SIG-M5 treated with dmso at 0.1 percent for 504 hours (cell line): ENCODE results near the gene ARHGEF17.
A peak's percentile ranks its signal among the peaks of the same experiment; 100 is the strongest.

Experiments
- DNase-seq: peaks from one replicate; lab custom pipeline; 2025; ENCODE audit not compliant: unreplicated experiment; lab: John Stamatoyannopoulos, UW

The ARHGEF17 gene

GRCh38 chr11:73292525-73292894, 15.6 kb upstream of the ARHGEF17 start:
- DNase-seq: no peak

- no peak for DNase-seq
These were observed 14.6 kb upstream of the ARHGEF17 start for GRCh38 chr11:73293356-73293936.

- no peak for DNase-seq
These were observed 13.5 kb upstream of the ARHGEF17 start for GRCh38 chr11:73294604-73295003.

- DNase-seq: peak; percentile 60
These were observed 12.7 kb upstream of the ARHGEF17 start for GRCh38 chr11:73295241-73295995.

GRCh38 chr11:73295996-73296318, 12.1 kb upstream of the ARHGEF17 start:
- DNase-seq: no peak

- no peak for DNase-seq
These were observed 11.4 kb upstream of the ARHGEF17 start for GRCh38 chr11:73296501-73297230.

GRCh38 chr11:73297231-73297590, 10.9 kb upstream of the ARHGEF17 start:
- no peak for DNase-seq

- DNase-seq: no peak
These were observed 10.4 kb upstream of the ARHGEF17 start for GRCh38 chr11:73297702-73298101.

- no peak for DNase-seq
These were observed 9.8 kb upstream of the ARHGEF17 start for GRCh38 chr11:73298233-73298632.

- no peak for DNase-seq
These were observed 8.3 kb upstream of the ARHGEF17 start for GRCh38 chr11:73299751-73300150.

GRCh38 chr11:73306069-73306841, 1.8 kb upstream of the ARHGEF17 start:
- DNase-seq: no peak

- no peak for DNase-seq
These were observed 1.1 kb upstream of the ARHGEF17 start for GRCh38 chr11:73306977-73307322.

GRCh38 chr11:73307323-73308002, 613 bp upstream of the ARHGEF17 start:
- peak; percentile 96 for DNase-seq

GRCh38 chr11:73308961-73309919, 1.2 kb downstream of the ARHGEF17 start:
- DNase-seq: peak; percentile 37

- no peak for DNase-seq
These were observed 2.0 kb downstream of the ARHGEF17 start for GRCh38 chr11:73310076-73310475.

- no peak for DNase-seq
These were observed 2.8 kb downstream of the ARHGEF17 start for GRCh38 chr11:73310661-73311393.

GRCh38 chr11:73311394-73311869, 3.4 kb downstream of the ARHGEF17 start:
- DNase-seq: no peak

- DNase-seq: no peak
These were observed 4.0 kb downstream of the ARHGEF17 start for GRCh38 chr11:73312036-73312435.

GRCh38 chr11:73312851-73313327, 4.8 kb downstream of the ARHGEF17 start:
- no peak for DNase-seq
